Tibial artery (tissue), 4 donors: Measurements from ENCODE around the gene GPRIN2.
A peak's percentile ranks its signal among the peaks of the same experiment; 100 is the strongest.
"Not testable (repeated sequence)": the region's sequence is repeated elsewhere in the genome, so short reads cannot be mapped to it uniquely, and the experiment has no call there.

Experiments
- DNase-seq, 2 donors: peaks; one replicate each; pipeline ENCODE4 v3.0.0-alpha.2; 2019
- H3K27ac ChIP-seq, 2 donors: fragments of 200-600 bp; sonication (generic) in 1 of 2; 1 replicate in 1 of 2; 2 replicates in 1 of 2; pipeline ENCODE4 v1.5.1; 2018 to 2019; ENCODE audit warnings: mild to moderate bottlenecking in 1 of 2
- H3K27me3 ChIP-seq, 2 donors: fragments of 200-600 bp; sonication (generic) in 1 of 2; one replicate each; pipeline versions ENCODE4 v1.5.1 to v1.6.0; 2016 to 2019
- H3K36me3 ChIP-seq, 3 donors: fragments of 200-600 bp; sonication (generic) in 2 of 3; one replicate each; pipeline ENCODE4 v1.5.1; 2016 to 2019; ENCODE audit warnings: mild to moderate bottlenecking in 2 of 3
- H3K4me1 ChIP-seq, 4 donors: fragments of 200-600 bp; sonication (generic) in 2 of 4; 1 replicate in 3 of 4; 2 replicates in 1 of 4; pipeline ENCODE4 v1.5.1; 2016 to 2019
- H3K4me3 ChIP-seq, 2 donors: fragments of 200-600 bp; sonication (generic) in 1 of 2; 1 replicate in 1 of 2; 2 replicates in 1 of 2; pipeline ENCODE4 v1.5.1; 2018 to 2019; ENCODE audit warnings: mild to moderate bottlenecking in 2 of 2
- H3K9me3 ChIP-seq, 3 donors: fragments of 200-600 bp; sonication (generic) in 1 of 3; one replicate each; pipeline ENCODE4 v1.5.1; 2016 to 2019
- CTCF ChIP-seq, 2 experiments: fragments of 200-600 bp in 1 of 2; fragments of 450-650 bp in 1 of 2; IDR thresholded peaks; one replicate each; pipeline ENCODE4 v1.5.1; 2017 to 2019; ENCODE audit warnings: antibody characterized with exemption in 2 of 2, mild to moderate bottlenecking in 1 of 2, moderate library complexity in 1 of 2
- intact Hi-C: fragments of 100-400 bp; cut with DNase I; formaldehyde crosslinking; loops from one replicate; pipeline ENCODE4 v1.15.0; 2023; ENCODE audit warnings: low total_unique reads

The GPRIN2 gene

GRCh38 chr10:46565591-46566332 is 9.3 kb upstream of the GPRIN2 start:
- peak; percentile 54 to 63 for TF ChIP-seq CTCF (IDR thresholded peaks at IDR 0.05)
- H3K4me1 ChIP-seq, H3K4me3 ChIP-seq, H3K27me3 ChIP-seq, intact Hi-C loops, H3K9me3 ChIP-seq, H3K27ac ChIP-seq, H3K36me3 ChIP-seq: not testable (repeated sequence)
- DNase-seq, result peak; percentile 63 to 81

DNA sequence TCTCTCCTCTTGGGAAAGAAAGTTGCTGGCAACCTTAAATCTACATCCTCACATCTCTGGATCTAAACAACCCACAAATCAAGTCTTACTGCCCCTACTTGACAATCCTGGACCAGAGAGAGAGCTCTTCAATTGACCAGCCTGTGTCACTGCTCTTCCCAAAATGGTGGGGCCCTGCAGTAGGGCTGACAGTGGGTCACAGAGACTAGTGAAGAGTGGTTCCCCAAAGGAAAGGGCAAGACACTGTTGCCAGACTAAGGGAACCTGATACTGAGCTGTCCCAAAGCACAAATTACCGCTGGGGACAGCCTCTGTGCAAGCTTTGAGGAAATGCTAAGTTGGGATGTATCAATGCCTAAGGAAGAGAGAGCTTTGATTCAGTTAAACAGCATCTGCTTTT is 4.5 kb upstream of the GPRIN2 start:
- Histone ChIP-seq H3K4me1 (peaks cover 0 to 11% (median 10%) of the 10 kb centered on the region in 4 donors), H3K9me3 (no peaks in the 10 kb centered on the region), H3K27me3 (peaks cover 2 to 42% of the 10 kb centered on the region in 2 donors), H3K36me3 (no peaks in the 10 kb centered on the region), H3K4me3 (no peak overlapping the region), H3K27ac (no peak overlapping the region)
- TF ChIP-seq CTCF (IDR thresholded peaks at IDR 0.05), result no peak
- peak in 1 of 2 donors; percentile 39 for DNase-seq
- intact Hi-C loops, result no loop called here

DNA sequence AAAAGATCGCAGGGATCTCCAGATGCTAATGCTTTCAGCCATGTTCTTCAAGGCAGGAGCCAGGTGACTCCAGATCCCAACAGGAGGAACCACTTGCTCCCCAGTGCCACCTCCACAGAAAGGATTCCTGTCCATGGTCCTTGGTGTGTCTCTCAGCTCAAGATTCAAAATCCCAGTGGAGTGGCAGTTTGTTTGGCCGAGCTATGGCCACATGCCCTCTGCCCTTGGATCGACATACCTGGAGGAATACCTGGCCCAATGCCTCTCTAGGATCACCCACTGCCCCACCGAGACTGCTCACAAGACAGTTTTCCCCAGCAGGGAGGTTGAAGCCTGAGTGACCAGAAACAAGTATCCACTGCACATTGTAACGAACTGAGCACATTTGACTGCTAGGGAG is 3.9 kb upstream of the GPRIN2 start:
- Histone ChIP-seq H3K4me3 (no peak overlapping the region), H3K9me3 (no peaks in the 10 kb centered on the region), H3K36me3 (no peaks in the 10 kb centered on the region), H3K4me1 (peaks cover 0 to 17% (median 12%) of the 10 kb centered on the region in 4 donors), H3K27me3 (peaks cover 7 to 48% of the 10 kb centered on the region in 2 donors), H3K27ac (no peak overlapping the region)
- TF ChIP-seq CTCF (IDR thresholded peaks at IDR 0.05), result no peak
- DNase-seq, result peak; percentile 11 to 28
- intact Hi-C loops, result no loop called here

GRCh38 chr10:46559231-46559671 is 2.8 kb upstream of the GPRIN2 start:
- H3K27ac ChIP-seq, result no peak overlapping the region
- intact Hi-C loops, result no loop called here
- no peaks in the 10 kb centered on the region for H3K36me3 ChIP-seq
- peaks cover 0 to 19% (median 12%) of the 10 kb centered on the region in 4 donors for H3K4me1 ChIP-seq
- no peak overlapping the region for H3K4me3 ChIP-seq
- peak in 1 of 2 donors; percentile 16 for DNase-seq
- H3K27me3 ChIP-seq, result peaks cover 7 to 54% of the 10 kb centered on the region in 2 donors
- no peak for TF ChIP-seq CTCF (IDR thresholded peaks at IDR 0.05)
- no peaks in the 10 kb centered on the region for H3K9me3 ChIP-seq

GRCh38 chr10:46558392-46559185 is 2.1 kb upstream of the GPRIN2 start:
- Histone ChIP-seq H3K9me3 (no peaks in the 10 kb centered on the region), H3K27ac (no peak overlapping the region), H3K4me3 (no peak overlapping the region), H3K27me3 (peaks cover 7 to 54% of the 10 kb centered on the region in 2 donors), H3K36me3 (no peaks in the 10 kb centered on the region), H3K4me1 (peaks cover 0 to 19% (median 12%) of the 10 kb centered on the region in 4 donors)
- intact Hi-C loops, result no loop called here
- peak; percentile 18 to 61 for DNase-seq
- TF ChIP-seq CTCF (IDR thresholded peaks at IDR 0.05), result no peak
